ENCODE results near the gene CAT. TPM values are rescaled to one million over a fixed set of nuclear protein-coding genes. Genes with fewer than 3 reads are reported as not detected.

Gene CAT
- polyA plus RNA-seq, 1 donor, result 120 TPM

GRCh38 chr11:34454308-34455032 is 15.7 kb downstream of the CAT start:
- H3K27ac ChIP-seq (ENCODE audit: low read length), result no peak overlapping the region
- peaks cover 75% of the 10 kb centered on the region for H3K36me3 ChIP-seq (ENCODE audit: control insufficient read depth, insufficient read depth, low read length)
- no peaks in the 10 kb centered on the region for H3K9me3 ChIP-seq (ENCODE audit: control insufficient read depth, low read depth, low read length)
- H3K27me3 ChIP-seq (ENCODE audit: control insufficient read depth, insufficient read depth, low read length), result no peaks in the 10 kb centered on the region
- WGBS (ENCODE audit: insufficient coverage, low lambda C conversion rate), result no CpG with 5 or more reads among the region's 1 CpG
- no peak for DNase-seq
- H3K4me3 ChIP-seq (ENCODE audit: low read length), result no peak overlapping the region
- H3K4me1 ChIP-seq (ENCODE audit: control insufficient read depth, insufficient read depth, low read length), result no peaks in the 10 kb centered on the region

- 71% methylated on average over 1 of the region's 2 CpGs for WGBS (ENCODE audit: insufficient coverage, low lambda C conversion rate)
- peaks cover 71% of the 10 kb centered on the region for H3K36me3 ChIP-seq (ENCODE audit: control insufficient read depth, insufficient read depth, low read length)
- H3K4me3 ChIP-seq (ENCODE audit: low read length), result no peak overlapping the region
Observed at GRCh38 chr11:34457607-34458006, 18.9 kb downstream of the CAT start.

GRCh38 chr11:34458525-34458924 is 19.8 kb downstream of the CAT start:
- no peak overlapping the region for H3K4me3 ChIP-seq (ENCODE audit: low read length)
- no peaks in the 10 kb centered on the region for H3K9me3 ChIP-seq (ENCODE audit: control insufficient read depth, low read depth, low read length)
- H3K27ac ChIP-seq (ENCODE audit: low read length), result no peak overlapping the region
- peaks cover 73% of the 10 kb centered on the region for H3K36me3 ChIP-seq (ENCODE audit: control insufficient read depth, insufficient read depth, low read length)
- H3K4me1 ChIP-seq (ENCODE audit: control insufficient read depth, insufficient read depth, low read length), result no peaks in the 10 kb centered on the region
- DNase-seq, result no peak
- WGBS (ENCODE audit: insufficient coverage, low lambda C conversion rate), result 67% methylated on average over 2 of the region's 4 CpGs
- H3K27me3 ChIP-seq (ENCODE audit: control insufficient read depth, insufficient read depth, low read length), result no peaks in the 10 kb centered on the region

More at GRCh38 chr11:34457607-34458006, 18.9 kb downstream of the CAT start:
- no peak overlapping the region for H3K27ac ChIP-seq (ENCODE audit: low read length)
- no peaks in the 10 kb centered on the region for H3K4me1 ChIP-seq (ENCODE audit: control insufficient read depth, insufficient read depth, low read length)
- H3K27me3 ChIP-seq (ENCODE audit: control insufficient read depth, insufficient read depth, low read length), result no peaks in the 10 kb centered on the region
- DNase-seq, result no peak
- H3K9me3 ChIP-seq (ENCODE audit: control insufficient read depth, low read depth, low read length), result no peaks in the 10 kb centered on the region

GRCh38 chr11:34459507-34460162 is 20.9 kb downstream of the CAT start:
- Histone ChIP-seq H3K27ac (ENCODE audit: low read length) (no peak overlapping the region), H3K9me3 (ENCODE audit: control insufficient read depth, low read depth, low read length) (no peaks in the 10 kb centered on the region), H3K36me3 (ENCODE audit: control insufficient read depth, insufficient read depth, low read length) (peaks cover 74% of the 10 kb centered on the region), H3K4me3 (ENCODE audit: low read length) (no peak overlapping the region), H3K4me1 (ENCODE audit: control insufficient read depth, insufficient read depth, low read length) (no peaks in the 10 kb centered on the region), H3K27me3 (ENCODE audit: control insufficient read depth, insufficient read depth, low read length) (no peaks in the 10 kb centered on the region)
- WGBS (ENCODE audit: insufficient coverage, low lambda C conversion rate), result no CpG with 5 or more reads among the region's 3 CpGs
- no peak for DNase-seq

- Histone ChIP-seq H3K36me3 (ENCODE audit: control insufficient read depth, insufficient read depth, low read length) (peaks cover 72% of the 10 kb centered on the region), H3K4me3 (ENCODE audit: low read length) (no peak overlapping the region), H3K4me1 (ENCODE audit: control insufficient read depth, insufficient read depth, low read length) (no peaks in the 10 kb centered on the region), H3K9me3 (ENCODE audit: control insufficient read depth, low read depth, low read length) (no peaks in the 10 kb centered on the region), H3K27me3 (ENCODE audit: control insufficient read depth, insufficient read depth, low read length) (no peaks in the 10 kb centered on the region), H3K27ac (ENCODE audit: low read length) (no peak overlapping the region)
- DNase-seq, result no peak
- no CpG with 5 or more reads among the region's 4 CpGs for WGBS (ENCODE audit: insufficient coverage, low lambda C conversion rate)
Observed at GRCh38 chr11:34460278-34460677, 21.5 kb downstream of the CAT start.

GRCh38 chr11:34461215-34461614 is 22.5 kb downstream of the CAT start:
- H3K36me3 ChIP-seq (ENCODE audit: control insufficient read depth, insufficient read depth, low read length), result peaks cover 77% of the 10 kb centered on the region
- no peak overlapping the region for H3K27ac ChIP-seq (ENCODE audit: low read length)
- no peaks in the 10 kb centered on the region for H3K9me3 ChIP-seq (ENCODE audit: control insufficient read depth, low read depth, low read length)
- no peaks in the 10 kb centered on the region for H3K27me3 ChIP-seq (ENCODE audit: control insufficient read depth, insufficient read depth, low read length)
- no peak overlapping the region for H3K4me3 ChIP-seq (ENCODE audit: low read length)
- 91% methylated on average over 4 of the region's 14 CpGs for WGBS (ENCODE audit: insufficient coverage, low lambda C conversion rate)
- DNase-seq, result no peak
- no peaks in the 10 kb centered on the region for H3K4me1 ChIP-seq (ENCODE audit: control insufficient read depth, insufficient read depth, low read length)

GRCh38 chr11:34464591-34465051 is 25.9 kb downstream of the CAT start:
- Histone ChIP-seq H3K36me3 (ENCODE audit: control insufficient read depth, insufficient read depth, low read length) (peaks cover 74% of the 10 kb centered on the region), H3K4me1 (ENCODE audit: control insufficient read depth, insufficient read depth, low read length) (no peaks in the 10 kb centered on the region), H3K4me3 (ENCODE audit: low read length) (no peak overlapping the region), H3K27me3 (ENCODE audit: control insufficient read depth, insufficient read depth, low read length) (no peaks in the 10 kb centered on the region), H3K27ac (ENCODE audit: low read length) (no peak overlapping the region), H3K9me3 (ENCODE audit: control insufficient read depth, low read depth, low read length) (peaks cover 5% of the 10 kb centered on the region)
- DNase-seq, result no peak
- 100% methylated on average over 3 of the region's 7 CpGs for WGBS (ENCODE audit: insufficient coverage, low lambda C conversion rate)

GRCh38 chr11:34466802-34467488 is 28.2 kb downstream of the CAT start:
- WGBS (ENCODE audit: insufficient coverage, low lambda C conversion rate), result 100% methylated on average over 3 of the region's 3 CpGs
- Histone ChIP-seq H3K9me3 (ENCODE audit: control insufficient read depth, low read depth, low read length) (peaks cover 5% of the 10 kb centered on the region), H3K4me1 (ENCODE audit: control insufficient read depth, insufficient read depth, low read length) (no peaks in the 10 kb centered on the region), H3K27ac (ENCODE audit: low read length) (no peak overlapping the region), H3K4me3 (ENCODE audit: low read length) (no peak overlapping the region), H3K27me3 (ENCODE audit: control insufficient read depth, insufficient read depth, low read length) (no peaks in the 10 kb centered on the region), H3K36me3 (ENCODE audit: control insufficient read depth, insufficient read depth, low read length) (peaks cover 72% of the 10 kb centered on the region)
- no peak for DNase-seq

GRCh38 chr11:34468209-34468841 is 29.6 kb downstream of the CAT start:
- Histone ChIP-seq H3K4me3 (ENCODE audit: low read length) (no peak overlapping the region), H3K4me1 (ENCODE audit: control insufficient read depth, insufficient read depth, low read length) (no peaks in the 10 kb centered on the region), H3K27me3 (ENCODE audit: control insufficient read depth, insufficient read depth, low read length) (no peaks in the 10 kb centered on the region), H3K9me3 (ENCODE audit: control insufficient read depth, low read depth, low read length) (peaks cover 5% of the 10 kb centered on the region), H3K27ac (ENCODE audit: low read length) (no peak overlapping the region), H3K36me3 (ENCODE audit: control insufficient read depth, insufficient read depth, low read length) (peaks cover 74% of the 10 kb centered on the region)
- no peak for DNase-seq
- 100% methylated on average over 2 of the region's 8 CpGs for WGBS (ENCODE audit: insufficient coverage, low lambda C conversion rate)

GRCh38 chr11:34473603-34474169 is 35.0 kb downstream of the CAT start:
- H3K27me3 ChIP-seq (ENCODE audit: control insufficient read depth, insufficient read depth, low read length), result no peaks in the 10 kb centered on the region
- H3K4me3 ChIP-seq (ENCODE audit: low read length), result no peak overlapping the region
- H3K36me3 ChIP-seq (ENCODE audit: control insufficient read depth, insufficient read depth, low read length), result peaks cover 34% of the 10 kb centered on the region
- H3K27ac ChIP-seq (ENCODE audit: low read length), result no peak overlapping the region
- 100% methylated on average over 4 of the region's 4 CpGs for WGBS (ENCODE audit: insufficient coverage, low lambda C conversion rate)
- no peaks in the 10 kb centered on the region for H3K4me1 ChIP-seq (ENCODE audit: control insufficient read depth, insufficient read depth, low read length)
- no peaks in the 10 kb centered on the region for H3K9me3 ChIP-seq (ENCODE audit: control insufficient read depth, low read depth, low read length)
- no peak for DNase-seq

Data from large intestine (tissue), 3 donors.